T-helper 2 cell (primary cell): ENCODE measurements around the gene LAPTM5.

ENCODE experiments used
- DNase-seq, 5 experiments: peaks; one replicate each; pipeline versions ENCODE4 v3.0.0 to v3.0.0-alpha.2; 2012 to 2022

LAPTM5 gene

GRCh38 chr1:30728832-30729638 lies 28.5 kb downstream of the LAPTM5 start:
- DNase-seq, result no peak

- DNase-seq, result no peak
Measured at GRCh38 chr1:30728340-30728739, 29.2 kb downstream of the LAPTM5 start.

DNA sequence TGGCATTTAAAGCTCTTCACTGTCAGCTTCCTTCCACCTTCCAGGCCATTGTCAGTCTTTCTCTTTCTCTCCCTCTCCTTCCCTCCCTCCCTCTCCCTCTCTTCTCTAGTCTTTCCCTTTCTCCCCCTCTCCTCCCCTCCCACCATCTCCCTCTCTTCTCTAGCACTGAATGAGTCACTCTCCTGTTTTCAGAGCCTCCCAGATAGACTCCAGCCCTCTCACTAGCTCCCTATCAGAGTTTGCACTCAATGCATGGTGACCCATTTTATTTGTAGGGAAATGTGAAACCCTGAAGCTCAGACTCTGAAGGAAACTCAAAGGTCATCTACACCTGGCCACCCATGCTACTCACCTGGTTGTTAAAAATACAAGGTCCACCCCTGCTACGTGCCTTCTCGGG lies 29.8 kb downstream of the LAPTM5 start:
- DNase-seq, result no peak

DNA sequence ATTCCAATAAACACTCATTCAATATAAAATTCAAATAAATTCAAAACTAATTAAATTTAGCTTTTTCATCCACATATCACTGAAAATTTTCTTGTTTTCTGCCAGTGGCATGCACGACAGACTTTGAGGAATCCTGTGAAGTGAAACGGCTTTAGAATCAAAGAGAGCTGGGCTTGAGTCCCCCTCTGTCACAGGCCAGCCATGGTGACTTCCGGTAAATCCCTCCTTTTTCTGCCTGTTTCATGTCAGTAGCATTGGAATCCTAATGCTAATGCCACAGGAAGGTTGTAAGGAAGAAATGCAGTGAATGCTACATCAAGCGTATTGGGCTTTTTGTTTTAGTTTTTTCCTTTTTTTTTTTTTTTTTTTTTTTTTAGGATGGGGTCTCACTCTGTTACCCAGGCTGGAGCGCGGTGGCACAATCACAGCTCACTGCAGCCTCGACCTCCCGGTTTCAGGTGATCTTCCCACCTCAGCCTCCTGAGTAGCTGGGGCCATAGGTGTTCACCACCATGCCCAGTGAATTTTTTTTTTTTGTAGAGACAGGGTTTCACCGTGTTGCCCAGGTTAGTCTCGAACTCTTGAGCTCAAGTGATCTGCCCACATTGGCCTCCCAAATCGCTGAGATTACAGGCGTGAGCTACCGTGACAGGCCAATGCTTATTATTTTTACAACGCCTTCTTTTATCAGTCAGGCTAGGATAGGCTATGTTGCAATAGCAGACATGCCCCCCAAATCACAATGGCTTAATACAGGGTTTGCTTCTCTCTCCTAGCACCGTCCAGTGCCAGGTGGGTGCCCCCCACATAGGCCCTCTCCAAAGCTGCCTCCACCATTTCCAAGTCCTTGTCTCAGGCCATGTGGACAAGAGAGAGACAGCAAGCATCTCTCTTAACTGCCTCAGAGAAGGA lies 30.5 kb downstream of the LAPTM5 start:
- no peak for DNase-seq

DNA sequence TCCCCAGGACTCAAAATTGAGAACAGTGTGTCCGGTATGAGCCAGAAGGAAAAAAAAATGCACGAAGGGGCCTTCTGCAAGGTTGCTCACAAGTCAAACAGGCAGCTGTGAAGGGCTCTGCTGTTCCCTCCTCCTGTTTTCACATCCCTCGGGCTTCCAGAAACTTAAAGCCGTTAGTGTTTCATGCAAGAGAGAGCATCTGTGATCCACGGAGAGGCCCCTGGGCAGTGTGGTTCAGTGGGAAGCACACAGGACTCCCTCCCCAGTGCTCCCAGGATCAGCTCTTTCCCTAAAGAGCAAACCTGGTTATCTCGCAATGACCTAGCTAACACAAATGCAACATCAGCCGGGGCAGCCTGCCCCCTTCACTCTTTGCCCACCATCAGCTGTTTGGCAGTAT lies 31.3 kb downstream of the LAPTM5 start:
- DNase-seq, result no peak

DNA sequence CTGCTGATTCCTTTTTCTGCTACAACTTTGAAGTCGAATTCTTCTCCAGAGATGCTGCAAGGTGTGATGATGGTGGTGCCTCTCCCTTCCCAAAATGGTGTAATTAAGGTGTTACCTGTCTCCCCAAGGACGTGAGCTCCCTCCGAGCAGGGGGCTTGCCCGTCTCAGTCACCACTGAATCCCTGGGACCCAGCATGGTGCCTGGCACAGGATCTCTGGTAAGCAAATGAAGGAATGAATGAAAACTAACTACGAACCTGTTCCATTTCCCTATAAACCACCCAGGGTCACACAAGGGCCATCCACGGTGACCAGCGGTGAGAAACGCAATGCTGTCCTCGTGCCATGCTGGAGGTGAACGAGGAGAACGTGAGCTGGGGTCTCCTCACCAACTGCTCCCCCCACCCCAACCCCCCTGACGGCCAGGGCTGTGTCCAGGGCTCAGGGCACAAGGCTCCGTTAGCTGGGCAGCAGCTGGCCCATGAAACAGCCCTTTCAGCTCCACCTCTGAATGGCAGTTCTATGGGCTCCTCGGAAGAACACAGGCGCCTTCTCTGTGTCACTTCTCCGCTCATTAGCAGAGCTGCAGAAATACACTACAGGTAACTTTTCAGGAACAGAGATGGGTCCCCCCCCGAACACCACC lies 32.0 kb downstream of the LAPTM5 start:
- no peak for DNase-seq

GRCh38 chr1:30724655-30725421 lies 32.7 kb downstream of the LAPTM5 start:
- no peak for DNase-seq

DNA sequence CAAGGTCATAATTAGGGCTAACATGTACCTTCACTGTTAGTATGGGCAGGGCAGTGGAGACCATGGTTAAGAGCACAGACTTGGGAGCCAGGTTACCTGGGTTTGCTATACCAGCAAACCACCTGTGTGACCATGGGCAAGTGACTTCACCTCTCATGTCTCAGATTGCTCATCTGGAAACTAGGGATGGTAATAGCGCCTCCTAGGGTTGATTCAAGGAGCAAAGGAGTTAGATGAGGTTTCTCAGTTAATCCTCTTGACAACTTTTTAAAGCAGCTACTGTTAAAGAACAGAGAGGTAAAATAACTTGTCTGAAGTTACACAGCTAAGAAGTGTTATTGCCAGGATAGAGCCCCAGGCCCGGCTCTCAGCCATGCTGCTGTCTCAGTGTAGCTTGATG lies 33.4 kb downstream of the LAPTM5 start:
- DNase-seq, result peak in 1 of 5 experiments; percentile 34

GRCh38 chr1:30723331-30723755 lies 34.2 kb downstream of the LAPTM5 start, which contains the start of gene MATN1:
Gene MATN1, minus strand, starts transcription at chr1:30723585. Its CDS starts 34 bp downstream, at chr1:30723551.
- no peak for DNase-seq

GRCh38 chr1:30721812-30722537 lies 35.6 kb downstream of the LAPTM5 start:
- no peak for DNase-seq

- no peak for DNase-seq
Measured at GRCh38 chr1:30721341-30721793, 36.2 kb downstream of the LAPTM5 start.

DNA sequence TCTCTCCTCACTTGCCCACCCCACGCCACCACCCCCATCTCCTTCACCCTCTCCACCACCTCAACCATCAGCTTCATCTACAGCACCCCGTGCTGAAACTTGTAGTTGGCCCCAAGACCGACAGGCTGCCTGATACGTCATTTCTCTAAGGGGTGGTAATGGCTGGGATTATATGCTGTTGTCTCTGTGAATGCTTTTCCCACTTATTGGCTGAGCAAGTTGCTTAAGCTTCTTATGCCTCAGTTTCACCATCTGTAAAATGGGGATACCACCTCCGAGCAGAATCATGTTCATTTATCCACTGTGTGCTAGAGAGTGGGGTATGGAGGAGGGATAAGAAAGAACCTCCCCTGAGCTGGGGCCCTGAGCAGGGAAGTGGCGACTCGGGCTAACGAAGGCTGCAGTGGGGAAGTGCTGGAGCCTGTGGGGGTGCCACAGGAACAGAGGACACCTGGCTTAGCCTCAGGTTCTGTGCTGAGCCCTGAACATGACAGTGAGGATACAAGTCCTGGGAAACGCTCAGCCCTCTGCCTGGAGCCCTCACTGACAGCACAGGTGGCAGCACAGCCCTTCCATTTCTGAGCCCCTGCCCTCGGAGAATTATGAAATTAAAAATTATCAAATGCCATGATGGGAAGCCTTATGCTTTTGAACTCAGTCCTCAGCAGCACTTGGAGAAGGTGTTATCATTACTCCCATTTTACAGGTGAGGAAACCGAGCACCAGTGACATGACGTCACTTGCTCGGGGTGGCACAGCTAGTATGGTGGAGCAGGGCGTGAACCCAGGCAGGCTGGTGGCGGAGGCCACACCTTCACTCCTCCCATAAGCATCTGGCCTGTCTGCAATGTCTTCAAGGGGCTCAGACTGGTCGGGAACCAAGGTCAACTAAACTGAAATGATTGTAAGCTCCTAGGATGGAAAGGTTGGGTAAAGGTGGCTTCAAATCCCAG lies 37.0 kb downstream of the LAPTM5 start:
- no peak for DNase-seq

DNA sequence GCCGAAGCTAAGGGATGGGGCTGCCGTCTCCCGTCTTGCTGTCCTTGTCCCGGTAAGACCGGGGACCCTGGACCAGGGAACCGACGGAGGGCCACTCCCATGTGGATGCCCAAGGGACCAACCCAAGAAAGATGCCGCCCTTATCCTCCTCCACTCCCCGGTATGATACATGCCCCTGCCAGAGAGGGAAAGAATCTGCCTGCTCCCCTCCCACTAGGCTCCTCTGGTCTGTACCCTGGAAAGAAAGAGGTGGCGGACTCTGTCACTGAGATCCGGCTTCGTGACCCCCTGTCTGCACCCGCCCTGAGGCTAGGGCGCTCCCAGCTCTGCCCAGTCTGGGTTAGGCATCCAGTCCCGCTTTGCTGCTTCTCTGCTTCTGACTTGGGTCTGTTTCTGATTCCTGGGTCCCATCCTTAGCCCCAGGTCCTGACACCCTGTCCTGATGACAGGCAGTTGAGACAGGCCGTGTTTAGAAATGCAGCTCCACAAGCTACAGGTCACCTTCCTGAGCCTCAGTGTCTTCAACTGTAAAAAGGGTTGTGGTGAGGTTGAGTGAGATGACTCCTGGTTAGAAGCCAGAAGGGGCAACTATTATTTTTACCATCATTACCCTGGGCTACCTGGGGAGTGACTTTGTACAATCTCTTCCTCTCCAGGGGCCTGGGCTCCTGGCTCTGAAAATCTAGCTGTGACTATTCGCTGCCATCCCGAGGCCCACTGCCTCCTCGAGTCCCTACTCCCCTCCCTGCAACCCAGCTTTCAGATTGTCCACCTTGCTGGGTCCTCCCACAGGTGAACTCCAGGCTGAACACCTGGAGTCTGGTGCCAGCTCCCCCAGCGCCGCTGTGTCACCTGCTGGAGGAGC lies 37.9 kb downstream of the LAPTM5 start:
- no peak for DNase-seq

GRCh38 chr1:30718636-30719405 lies 38.8 kb downstream of the LAPTM5 start:
- peak; percentile 65 to 96 (median 75) for DNase-seq

DNA sequence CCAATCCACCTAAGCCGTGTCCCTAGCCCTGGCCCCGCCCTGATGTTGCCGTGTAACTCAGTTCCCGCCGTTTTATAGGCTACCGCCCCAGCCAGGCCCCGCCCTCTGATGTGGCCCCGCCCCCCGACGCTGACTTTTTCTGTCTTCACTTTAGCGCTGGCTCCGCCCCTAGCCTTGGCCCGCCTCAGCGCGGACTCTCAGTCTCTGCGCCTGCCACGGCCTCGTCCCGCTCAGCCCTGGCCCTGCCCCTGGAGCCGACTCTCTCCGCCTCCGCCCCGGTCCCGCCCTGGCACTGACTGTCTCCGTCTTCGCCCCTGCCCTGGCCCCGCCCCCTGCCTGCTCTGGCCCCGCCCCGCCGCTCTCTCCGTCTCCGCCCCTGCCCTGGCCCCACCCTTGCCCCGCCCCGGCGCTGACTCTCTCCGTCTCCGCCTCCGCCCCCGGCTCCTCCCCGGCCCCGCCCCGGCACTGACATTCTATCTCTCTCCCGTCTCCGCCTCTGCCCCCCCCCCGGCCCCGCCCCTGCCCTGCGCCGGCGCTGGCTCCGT lies 39.4 kb downstream of the LAPTM5 start:
- peak; percentile 98 to 100 (median 99) for DNase-seq

- DNase-seq, result no peak
Measured at GRCh38 chr1:30716646-30717045, 40.9 kb downstream of the LAPTM5 start.

DNA sequence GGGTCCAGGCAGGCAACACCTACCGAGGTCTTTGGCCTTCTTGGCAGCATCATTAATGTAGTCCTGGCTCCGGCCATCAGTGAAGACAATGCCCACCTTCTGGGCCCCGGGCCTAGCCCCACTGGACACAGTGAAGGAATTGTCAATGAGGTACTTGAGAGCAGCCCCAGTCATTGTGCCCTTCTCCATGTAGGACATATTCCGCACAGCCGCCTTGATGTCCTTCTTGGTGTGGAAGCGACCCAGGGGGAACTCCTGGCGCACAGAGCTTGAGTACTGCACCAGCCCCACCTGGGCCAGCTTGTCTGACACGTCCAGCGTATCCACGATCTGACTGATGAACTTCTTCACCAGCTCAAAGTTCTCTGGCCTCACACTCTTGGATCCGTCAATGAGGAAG lies 41.7 kb downstream of the LAPTM5 start:
- DNase-seq, result no peak

DNA sequence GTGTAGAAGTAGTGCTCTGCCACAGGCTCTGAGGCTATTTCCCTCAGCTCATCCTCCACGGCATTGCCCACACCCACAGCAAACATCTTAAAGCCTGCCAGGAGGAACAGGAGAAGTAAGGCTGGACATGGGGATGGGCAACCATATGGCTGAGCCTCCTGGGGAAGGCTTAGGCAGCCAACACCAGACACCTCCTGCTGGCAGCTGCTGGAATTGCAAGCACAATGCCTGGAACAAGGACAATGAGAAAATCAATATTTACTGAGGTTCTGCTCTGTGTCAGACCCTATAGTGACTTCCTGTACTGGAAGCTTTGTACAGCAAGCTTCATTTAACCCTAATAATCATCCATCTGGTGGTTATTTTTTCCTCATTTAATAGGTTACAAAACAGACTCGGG lies 42.4 kb downstream of the LAPTM5 start:
- DNase-seq, result no peak
